T-cell (primary cell): ENCODE measurements around the gene KRTAP5-11. TPM values are rescaled to one million over a fixed set of nuclear protein-coding genes. Genes with fewer than 3 reads are reported as not detected.

Experiments
- ATAC-seq, 4 experiments: fragments of 200-7000 bp in 3 of 4; fragments of 150-1000 bp in 1 of 4; cut with Tn5 transposase; replicated peaks in 1 of 4; 1 replicate in 3 of 4; 2 replicates in 1 of 4; pipeline ENCODE4 v1.10.0; 2021; ENCODE audit warnings: moderate library complexity in 3 of 4, mild to moderate bottlenecking in 2 of 4, moderate number of reproducible peaks in 1 of 4
- CTCF ChIA-PET, 2 donors: fragments of 300-600 bp; sonication (Branson Sonifier 250); formaldehyde crosslinking; loops; one replicate each; lab custom pipeline; 2022; ENCODE audit warnings: antibody characterized with exemption in 2 of 2; lab: Charles Lee
- POLR2A ChIA-PET, 2 donors: fragments of 300-600 bp; sonication (Branson Sonifier 250); formaldehyde crosslinking; loops; one replicate each; lab custom pipeline; 2022; ENCODE audit warnings: antibody characterized with exemption in 2 of 2; lab: Charles Lee
- DNase-seq, 35 experiments: peaks; one replicate each; pipeline versions ENCODE4 v3.0.0 to v3.0.0-alpha.2; 2013 to 2023
- H3K27ac ChIP-seq: one replicate; pipeline ENCODE4 v1.5.1; 2013; ENCODE audit warnings: low read length
- H3K27me3 ChIP-seq, 2 experiments: replicated peaks in 1 of 2; 1 replicate in 1 of 2; 2 replicates in 1 of 2; pipeline versions ENCODE4 v1.6.1 to v1.7.0; 2013; ENCODE audit warnings: low read length in 1 of 2, mixed read lengths in 1 of 2; ENCODE audit not compliant: control insufficient read depth in 2 of 2, insufficient read depth in 2 of 2; ENCODE audit errors: extremely low read depth in 1 of 2
- H3K36me3 ChIP-seq, 2 donors: 1 replicate in 1 of 2; 2 replicates in 1 of 2; pipeline versions ENCODE4 v1.6.1 to v1.7.0; 2013; ENCODE audit warnings: low read length in 1 of 2; ENCODE audit not compliant: control insufficient read depth in 2 of 2, insufficient read depth in 1 of 2; ENCODE audit errors: extremely low read depth in 1 of 2
- H3K4me1 ChIP-seq, 2 experiments: 1 replicate in 1 of 2; 2 replicates in 1 of 2; pipeline versions ENCODE4 v1.6.1 to v1.7.0; 2013; ENCODE audit warnings: low read length in 2 of 2, mixed read lengths in 1 of 2; ENCODE audit not compliant: insufficient read depth in 2 of 2, control insufficient read depth in 1 of 2; ENCODE audit errors: extremely low read depth in 1 of 2
- H3K4me3 ChIP-seq, 2 donors: 1 replicate in 1 of 2; 2 replicates in 1 of 2; pipeline versions ENCODE4 v1.5.1 to v1.7.0; 2013; ENCODE audit warnings: mild to moderate bottlenecking in 2 of 2, low read length in 1 of 2, moderate library complexity in 1 of 2; ENCODE audit not compliant: control insufficient read depth in 1 of 2; ENCODE audit errors: extremely low read depth in 1 of 2
- H3K9me3 ChIP-seq: 2 replicates; pipeline ENCODE4 v1.7.0; 2013
- H3K27ac Mint-ChIP-seq, 2 donors: one replicate each; pipeline ENCODE4 v1.8.0; 2020 to 2021; ENCODE audit warnings: mild to moderate bottlenecking in 2 of 2, mixed read lengths in 2 of 2
- H3K27me3 Mint-ChIP-seq, 2 donors: one replicate each; pipeline ENCODE4 v1.8.0; 2021 to 2022; ENCODE audit warnings: mixed read lengths in 2 of 2
- H3K36me3 Mint-ChIP-seq: one replicate; pipeline ENCODE4 v1.8.0; 2021; ENCODE audit warnings: mixed read lengths
- H3K4me1 Mint-ChIP-seq, 3 donors: one replicate each; pipeline ENCODE4 v1.8.0; 2020 to 2022; ENCODE audit warnings: mixed read lengths in 3 of 3, mild to moderate bottlenecking in 1 of 3
- H3K4me3 Mint-ChIP-seq, 3 donors: one replicate each; pipeline ENCODE4 v1.8.0; 2020 to 2022; ENCODE audit warnings: mild to moderate bottlenecking in 3 of 3, mixed read lengths in 3 of 3, moderate library complexity in 3 of 3
- H3K9me3 Mint-ChIP-seq, 3 donors: one replicate each; pipeline ENCODE4 v1.8.0; 2020 to 2022; ENCODE audit warnings: mixed read lengths in 3 of 3
- WGBS: methylation state at CpG from one replicate; pipeline ENCODE4 v1.1.5; 2013; ENCODE audit warnings: missing lambda C conversion rate; ENCODE audit not compliant: insufficient coverage; 5-methylcytosine and 5-hydroxymethylcytosine counted together
- total RNA-seq, 35 experiments: library from RNA in 6 of 35; stranded (reverse) in 6 of 35; fragments of 120-200 nt in 1 of 35; gene quantifications; one replicate each; pipeline versions ENCODE4 v1.2.1 to v1.2.4 and lab custom pipeline; 2013 to 2026

The KRTAP5-11 gene
- total RNA-seq, 5 donors from 2014 or later (not counting 1 experiment from before 2014, with no cell fraction given), result not detected

DNA sequence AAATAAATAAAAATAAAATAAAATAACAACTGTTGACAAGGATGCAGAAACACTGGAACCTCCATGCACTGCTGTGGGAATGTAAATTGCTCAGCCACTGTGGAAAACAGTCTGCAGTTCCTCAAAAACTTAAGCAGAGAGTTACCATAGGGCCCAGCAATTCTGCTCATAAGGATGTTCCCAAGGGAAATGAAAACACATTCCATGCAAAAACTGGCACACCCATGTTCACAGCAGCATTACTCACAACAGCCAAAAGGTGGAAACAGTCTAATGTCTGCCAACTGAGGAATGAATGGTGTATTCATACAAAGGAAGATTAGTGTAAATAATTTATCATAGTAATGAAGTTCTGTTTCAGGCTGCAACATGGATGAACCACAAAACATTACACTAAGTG is 20.6 kb downstream of the KRTAP5-11 start:
- no peak overlapping the region for H3K4me3 Mint-ChIP-seq
- peaks cover 3% of the 10 kb centered on the region for H3K36me3 Mint-ChIP-seq

DNA sequence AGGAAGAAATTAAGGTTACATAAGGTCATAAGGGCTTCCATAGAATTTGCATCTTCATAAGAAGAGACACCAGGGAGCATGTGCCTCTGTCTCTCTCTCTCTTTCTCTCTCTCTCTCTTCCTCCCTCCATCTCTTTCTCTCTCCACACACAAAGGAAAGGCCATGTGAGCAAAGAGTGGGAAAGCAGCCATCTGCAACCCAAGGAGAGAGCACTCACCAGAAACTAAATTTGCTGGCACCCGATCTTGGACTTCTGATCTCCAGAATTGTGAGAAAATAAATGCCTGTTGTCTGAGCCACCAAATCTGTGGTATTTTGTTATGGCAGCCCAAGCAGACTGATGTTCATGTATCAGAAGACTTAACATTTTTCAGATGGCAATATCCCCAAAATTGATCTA is 23.7 kb downstream of the KRTAP5-11 start:
- Histone ChIP-seq H3K27me3 (peaks cover 0 to 26% of the 10 kb centered on the region in 2 experiments), H3K4me3 (no peak overlapping the region), H3K36me3 (no peaks in the 10 kb centered on the region), H3K27ac (no peak overlapping the region), H3K9me3 (no peaks in the 10 kb centered on the region), H3K4me1 (no peaks in the 10 kb centered on the region)
- POLR2A ChIA-PET, result interaction anchor here in 1 of 2 donors (0.5 kb wide), 1 partner anchor 15 kb away, joined by 6 read pairs; no protein-coding TSS in a partner anchor
- H3K4me3 Mint-ChIP-seq, result no peak overlapping the region
- no peak overlapping the region for H3K27ac Mint-ChIP-seq
- peaks cover 3% of the 10 kb centered on the region for H3K36me3 Mint-ChIP-seq
- 88% methylated on average over 1 of the region's 1 CpG for WGBS
- CTCF ChIA-PET, result no interaction called here
- no peak for DNase-seq
- H3K9me3 Mint-ChIP-seq, result no peaks in the 10 kb centered on the region
- no peak for ATAC-seq
- no peaks in the 10 kb centered on the region for H3K4me1 Mint-ChIP-seq
- H3K27me3 Mint-ChIP-seq, result peaks cover 32 to 35% of the 10 kb centered on the region in 2 donors

More for the DNA sequence above, 20.6 kb downstream of the KRTAP5-11 start:
- ATAC-seq (no peak), DNase-seq (no peak)
- H3K4me3 ChIP-seq, result no peak overlapping the region
- Mint-ChIP-seq H3K9me3 (no peaks in the 10 kb centered on the region), H3K27me3 (peaks cover 39 to 53% of the 10 kb centered on the region in 2 donors), H3K4me1 (no peaks in the 10 kb centered on the region), H3K27ac (no peak overlapping the region)
- H3K36me3 ChIP-seq, result no peaks in the 10 kb centered on the region
- H3K4me1 ChIP-seq, result no peaks in the 10 kb centered on the region
- CTCF ChIA-PET, result no interaction called here
- H3K9me3 ChIP-seq, result no peaks in the 10 kb centered on the region
- POLR2A ChIA-PET, result no interaction called here
- no peak overlapping the region for H3K27ac ChIP-seq
- peaks cover 0 to 32% of the 10 kb centered on the region in 2 experiments for H3K27me3 ChIP-seq

DNA sequence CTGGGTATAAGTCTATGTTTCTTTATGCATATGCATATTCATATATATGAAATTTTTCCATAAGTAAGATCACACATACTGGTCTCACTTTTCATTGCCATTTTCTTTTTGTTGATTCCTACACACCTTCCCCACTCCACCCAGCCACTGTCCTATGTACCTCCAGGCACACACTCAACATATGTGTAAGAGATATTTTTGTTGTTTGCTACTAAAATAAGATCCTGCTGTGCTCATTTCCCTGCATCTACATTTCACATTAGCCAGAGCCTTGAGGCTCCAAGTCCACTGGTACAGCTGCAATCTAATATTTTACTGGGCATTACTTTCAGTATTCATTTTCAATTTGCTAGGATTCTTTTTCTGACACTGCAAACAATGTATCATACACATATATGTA is 25.4 kb downstream of the KRTAP5-11 start:
- H3K4me1 Mint-ChIP-seq, result no peaks in the 10 kb centered on the region

DNA sequence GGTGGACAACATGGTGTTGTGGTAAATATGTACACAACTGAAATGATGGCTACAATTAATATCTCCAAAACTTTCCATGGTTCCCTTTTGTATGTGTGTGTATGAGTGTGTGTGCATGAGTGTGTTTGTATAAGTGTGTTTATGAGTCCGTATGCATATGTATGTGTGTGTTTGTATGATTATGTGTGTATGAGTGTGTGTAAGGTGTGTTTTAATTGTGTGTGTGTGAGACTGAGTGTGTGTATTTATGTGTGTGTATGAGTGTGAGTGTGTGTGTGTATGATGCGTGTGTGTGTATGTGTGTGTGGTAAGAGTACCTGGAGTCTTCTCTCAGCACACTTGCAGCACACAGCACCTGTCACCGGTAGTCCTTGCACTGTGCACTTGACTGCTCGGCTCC is 26.7 kb downstream of the KRTAP5-11 start:
- Mint-ChIP-seq H3K36me3 (peaks cover 2% of the 10 kb centered on the region), H3K27me3 (peaks cover 14 to 20% of the 10 kb centered on the region in 2 donors), H3K9me3 (no peaks in the 10 kb centered on the region), H3K4me3 (no peak overlapping the region), H3K4me1 (no peaks in the 10 kb centered on the region), H3K27ac (no peak overlapping the region)
- 89% methylated on average over 1 of the region's 4 CpGs for WGBS
- Histone ChIP-seq H3K27me3 (peaks cover 0 to 16% of the 10 kb centered on the region in 2 experiments), H3K9me3 (no peaks in the 10 kb centered on the region), H3K4me1 (no peaks in the 10 kb centered on the region), H3K27ac (no peak overlapping the region), H3K36me3 (no peaks in the 10 kb centered on the region), H3K4me3 (no peak overlapping the region)
- POLR2A ChIA-PET, result no interaction called here
- DNase-seq (no peak), ATAC-seq (no peak)
- CTCF ChIA-PET, result no interaction called here

More for the DNA sequence above, 25.4 kb downstream of the KRTAP5-11 start:
- DNase-seq (no peak), ATAC-seq (no peak)
- H3K9me3 ChIP-seq, result no peaks in the 10 kb centered on the region
- no peak overlapping the region for H3K27ac Mint-ChIP-seq
- no peak overlapping the region for H3K27ac ChIP-seq
- no peak overlapping the region for H3K4me3 Mint-ChIP-seq
- H3K27me3 ChIP-seq, result peaks cover 0 to 16% of the 10 kb centered on the region in 2 experiments
- POLR2A ChIA-PET, result no interaction called here
- no peaks in the 10 kb centered on the region for H3K36me3 ChIP-seq
- H3K4me3 ChIP-seq, result no peak overlapping the region
- H3K4me1 ChIP-seq, result no peaks in the 10 kb centered on the region
- CTCF ChIA-PET, result no interaction called here
- H3K9me3 Mint-ChIP-seq, result no peaks in the 10 kb centered on the region
- H3K36me3 Mint-ChIP-seq, result peaks cover 3% of the 10 kb centered on the region
- H3K27me3 Mint-ChIP-seq, result peaks cover 21 to 26% of the 10 kb centered on the region in 2 donors

DNA sequence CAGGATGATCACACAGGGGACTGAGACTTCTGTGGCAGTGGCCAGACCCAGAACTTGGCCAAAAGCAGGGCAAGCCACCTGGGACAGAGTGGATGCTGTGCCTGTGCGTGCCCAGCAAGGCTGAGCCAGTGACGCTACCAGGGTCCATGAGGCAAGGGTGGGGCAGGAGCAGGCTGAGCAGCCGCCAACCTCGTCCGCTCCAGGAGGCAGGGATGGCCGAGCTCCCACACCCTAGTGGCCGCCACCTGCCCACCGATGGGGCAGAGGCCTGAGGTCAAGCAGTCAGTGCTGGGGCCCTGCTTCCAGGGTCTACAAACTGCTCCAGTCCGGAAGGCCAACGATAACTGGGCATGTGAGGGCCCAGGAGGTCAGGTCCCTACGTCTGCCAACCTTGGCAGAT is 27.2 kb downstream of the KRTAP5-11 start:
- no peaks in the 10 kb centered on the region for H3K4me1 Mint-ChIP-seq
- ATAC-seq, result no peak

DNA sequence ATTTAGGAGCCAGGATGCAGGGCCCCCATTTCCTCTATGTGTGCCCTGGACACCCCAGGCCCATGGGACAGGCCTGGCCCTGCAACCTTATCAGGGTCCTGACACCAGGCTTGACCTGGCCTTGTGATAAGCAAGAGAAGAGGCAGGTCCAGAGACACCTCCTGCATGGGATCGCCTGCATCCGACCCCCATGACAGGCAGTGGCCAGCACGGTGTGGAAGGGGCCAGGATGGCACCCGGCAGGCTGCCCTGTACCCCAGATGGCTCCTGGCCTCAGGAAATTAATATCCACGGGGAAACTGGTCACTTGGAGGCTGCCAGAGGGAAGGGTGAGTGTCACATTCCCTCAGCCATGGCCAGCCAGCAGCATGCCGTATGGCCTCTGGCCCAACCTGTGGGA is 27.7 kb downstream of the KRTAP5-11 start:
- ChIA-PET POLR2A (no interaction called here), CTCF (no interaction called here)
- Histone ChIP-seq H3K9me3 (no peaks in the 10 kb centered on the region), H3K36me3 (no peaks in the 10 kb centered on the region), H3K4me3 (no peak overlapping the region), H3K4me1 (no peaks in the 10 kb centered on the region), H3K27me3 (peaks cover 0 to 16% of the 10 kb centered on the region in 2 experiments), H3K27ac (no peak overlapping the region)
- Mint-ChIP-seq H3K4me3 (no peak overlapping the region), H3K9me3 (no peaks in the 10 kb centered on the region), H3K36me3 (no peaks in the 10 kb centered on the region), H3K4me1 (no peaks in the 10 kb centered on the region), H3K27me3 (peaks cover 11 to 16% of the 10 kb centered on the region in 2 donors), H3K27ac (no peak overlapping the region)
- DNase-seq (no peak), ATAC-seq (no peak)
- WGBS, result 75% methylated on average over 6 of the region's 6 CpGs

More for the DNA sequence above, 27.2 kb downstream of the KRTAP5-11 start:
- no peaks in the 10 kb centered on the region for H3K4me1 ChIP-seq
- no peaks in the 10 kb centered on the region for H3K9me3 Mint-ChIP-seq
- H3K27me3 ChIP-seq, result peaks cover 0 to 16% of the 10 kb centered on the region in 2 experiments
- no peaks in the 10 kb centered on the region for H3K36me3 ChIP-seq
- 84% methylated on average over 9 of the region's 11 CpGs for WGBS
- peaks cover 11 to 16% of the 10 kb centered on the region in 2 donors for H3K27me3 Mint-ChIP-seq
- ChIA-PET POLR2A (no interaction called here), CTCF (no interaction called here)
- H3K36me3 Mint-ChIP-seq, result no peaks in the 10 kb centered on the region
- H3K27ac ChIP-seq, result no peak overlapping the region
- no peak for DNase-seq
- H3K27ac Mint-ChIP-seq, result no peak overlapping the region
- H3K4me3 ChIP-seq, result no peak overlapping the region
- no peak overlapping the region for H3K4me3 Mint-ChIP-seq
- H3K9me3 ChIP-seq, result no peaks in the 10 kb centered on the region

DNA sequence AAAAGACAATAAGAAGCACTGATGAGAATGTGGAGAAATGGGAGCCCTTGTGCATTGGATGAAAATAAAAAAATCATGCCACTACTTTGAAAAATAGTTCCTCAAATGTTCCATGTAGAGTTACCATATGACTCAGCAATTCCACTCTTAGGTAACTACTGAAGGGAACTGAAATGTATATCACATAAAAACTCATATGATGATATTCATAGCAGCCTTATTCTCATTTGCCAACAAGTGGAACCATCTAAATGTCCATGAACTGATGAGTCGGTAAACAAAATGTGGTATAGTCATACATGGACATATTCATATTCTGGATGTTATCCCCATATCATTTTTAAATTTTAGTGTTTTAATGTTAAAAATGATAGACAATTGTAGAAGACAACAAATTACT is 31.0 kb downstream of the KRTAP5-11 start:
- Mint-ChIP-seq H3K9me3 (no peaks in the 10 kb centered on the region), H3K27me3 (peaks cover 23 to 25% of the 10 kb centered on the region in 2 donors), H3K36me3 (no peaks in the 10 kb centered on the region), H3K4me1 (no peaks in the 10 kb centered on the region), H3K27ac (no peak overlapping the region), H3K4me3 (no peak overlapping the region)
- Histone ChIP-seq H3K27ac (no peak overlapping the region), H3K27me3 (peaks cover 0 to 42% of the 10 kb centered on the region in 2 experiments), H3K36me3 (no peaks in the 10 kb centered on the region), H3K4me1 (no peaks in the 10 kb centered on the region), H3K4me3 (no peak overlapping the region), H3K9me3 (no peaks in the 10 kb centered on the region)
- CTCF ChIA-PET, result no interaction called here
- no CpG with 5 or more reads among the region's 1 CpG for WGBS
- ATAC-seq (no peak), DNase-seq (no peak)
- POLR2A ChIA-PET, result no interaction called here
